OCI-M2 (cell line): ENCODE results near the gene UCN3.
"Not testable (repeated sequence)": the region's sequence is repeated elsewhere in the genome, so short reads cannot be mapped to it uniquely, and the experiment has no call there.

Experiments
- DNase-seq: peaks from one replicate; lab custom pipeline; 2025; ENCODE audit not compliant: unreplicated experiment; lab: John Stamatoyannopoulos, UW

The UCN3 gene

DNA sequence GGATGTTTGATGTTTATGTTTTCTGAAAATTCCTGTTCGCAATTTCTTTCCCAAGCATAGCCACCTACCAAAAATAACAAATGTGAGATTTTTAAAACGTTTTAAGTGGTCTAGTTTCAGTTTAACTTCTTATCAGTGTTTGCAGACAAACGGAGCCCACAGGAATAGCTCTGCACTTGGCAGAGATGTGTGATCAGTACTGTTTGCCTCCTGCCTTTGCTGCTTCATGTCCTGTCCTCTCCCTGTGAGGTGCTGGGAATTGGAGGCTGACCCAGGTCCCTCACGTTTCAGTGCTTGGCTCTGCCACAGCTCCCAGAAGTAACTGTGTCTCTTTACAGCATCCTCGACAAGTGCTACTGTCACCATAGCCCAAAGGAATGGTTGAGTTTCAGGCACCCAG, 1.2 kb downstream of the UCN3 start:
- DNase-seq = no peak

DNA sequence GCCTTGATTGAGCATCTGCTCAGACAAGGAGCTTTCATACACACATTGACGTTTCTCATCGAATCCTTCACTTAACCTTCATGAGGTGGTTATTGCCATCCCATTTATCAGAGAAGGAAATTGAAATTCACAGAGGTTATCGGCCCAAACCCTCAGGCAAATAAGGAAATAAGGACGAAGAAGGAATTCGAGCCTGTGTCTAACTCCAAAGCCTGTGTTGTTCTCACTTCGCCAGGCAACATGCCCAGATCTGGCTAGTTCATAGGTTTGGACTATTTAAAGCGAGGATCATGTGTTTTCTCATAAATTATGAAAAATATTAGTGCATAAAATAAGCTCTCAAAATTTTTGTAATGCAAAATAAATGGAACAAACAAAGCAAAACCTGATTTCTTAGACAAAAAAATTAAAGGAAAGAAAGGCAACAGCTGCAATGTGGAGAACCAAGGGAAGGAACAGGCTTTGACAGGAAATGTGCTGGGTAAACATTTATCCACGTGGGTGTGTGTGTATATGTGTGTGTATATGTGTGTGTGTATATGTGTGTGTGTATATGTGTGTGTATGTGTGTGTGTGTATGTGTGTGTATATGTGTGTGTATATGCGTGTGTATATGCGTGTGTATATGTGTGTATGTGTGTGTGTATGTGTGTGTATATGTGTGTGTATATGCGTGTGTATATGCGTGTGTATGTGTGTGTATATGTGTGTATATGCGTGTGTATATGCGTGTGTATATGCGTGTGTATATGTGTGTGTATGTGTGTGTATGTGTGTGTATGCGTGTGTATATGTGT, 4.8 kb downstream of the UCN3 start:
- no peak for DNase-seq

DNA sequence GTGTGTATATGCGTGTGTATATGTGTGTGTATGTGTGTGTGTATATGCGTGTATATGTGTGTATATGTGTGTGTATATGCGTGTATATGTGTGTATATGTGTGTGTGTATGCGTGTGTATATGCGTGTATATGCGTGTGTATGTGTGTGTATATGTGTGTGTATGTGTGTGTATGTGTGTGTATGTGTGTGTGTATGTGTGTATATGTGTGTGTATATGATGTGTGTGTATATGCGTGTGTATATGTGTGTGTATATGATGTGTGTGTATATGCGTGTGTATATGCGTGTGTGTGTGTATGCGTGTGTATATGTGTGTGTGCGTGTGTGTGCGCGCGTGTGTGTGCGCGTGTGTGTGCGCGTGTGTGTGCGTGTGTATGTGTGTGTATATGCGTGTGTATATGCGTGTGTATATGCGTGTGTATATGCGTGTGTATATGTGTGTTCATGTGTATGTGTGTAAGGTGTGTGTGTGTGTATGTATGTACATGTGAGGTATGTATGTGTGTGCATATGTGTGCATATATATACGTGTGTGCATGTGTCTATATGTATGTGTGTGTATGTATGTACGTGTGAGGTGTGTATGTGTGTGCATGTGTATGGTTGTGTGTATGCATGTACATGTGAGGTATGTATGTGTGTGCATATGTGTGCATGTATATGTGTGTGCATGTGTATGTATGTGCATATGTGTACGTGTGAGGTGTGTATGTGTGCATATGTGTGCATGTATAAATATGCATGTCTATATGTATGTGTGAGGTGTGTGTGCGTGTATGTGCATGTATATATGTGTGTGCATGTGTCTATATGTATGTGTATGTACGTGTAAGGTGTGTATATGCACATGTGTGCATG, 6.0 kb downstream of the UCN3 start:
- DNase-seq = no peak

DNA sequence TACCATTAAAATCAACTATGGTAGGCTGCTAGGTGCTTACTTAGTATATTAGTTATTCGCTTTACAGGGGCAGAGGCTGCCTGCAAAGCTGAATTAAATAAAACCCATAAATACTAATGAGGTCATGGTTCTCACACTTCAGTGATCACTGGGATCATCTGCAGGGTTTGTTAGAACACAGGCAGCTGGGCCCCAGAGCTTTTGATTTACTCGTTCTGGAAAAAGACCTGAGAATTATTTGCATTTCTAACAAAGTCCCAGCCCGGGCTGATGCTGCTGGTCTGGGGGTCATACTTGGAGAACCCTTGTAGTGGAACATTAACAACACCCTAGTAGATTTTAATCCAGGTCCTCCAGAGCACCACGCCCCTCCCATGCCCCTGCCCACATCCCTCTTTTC, 8.5 kb downstream of the UCN3 start:
- no peak for DNase-seq

DNA sequence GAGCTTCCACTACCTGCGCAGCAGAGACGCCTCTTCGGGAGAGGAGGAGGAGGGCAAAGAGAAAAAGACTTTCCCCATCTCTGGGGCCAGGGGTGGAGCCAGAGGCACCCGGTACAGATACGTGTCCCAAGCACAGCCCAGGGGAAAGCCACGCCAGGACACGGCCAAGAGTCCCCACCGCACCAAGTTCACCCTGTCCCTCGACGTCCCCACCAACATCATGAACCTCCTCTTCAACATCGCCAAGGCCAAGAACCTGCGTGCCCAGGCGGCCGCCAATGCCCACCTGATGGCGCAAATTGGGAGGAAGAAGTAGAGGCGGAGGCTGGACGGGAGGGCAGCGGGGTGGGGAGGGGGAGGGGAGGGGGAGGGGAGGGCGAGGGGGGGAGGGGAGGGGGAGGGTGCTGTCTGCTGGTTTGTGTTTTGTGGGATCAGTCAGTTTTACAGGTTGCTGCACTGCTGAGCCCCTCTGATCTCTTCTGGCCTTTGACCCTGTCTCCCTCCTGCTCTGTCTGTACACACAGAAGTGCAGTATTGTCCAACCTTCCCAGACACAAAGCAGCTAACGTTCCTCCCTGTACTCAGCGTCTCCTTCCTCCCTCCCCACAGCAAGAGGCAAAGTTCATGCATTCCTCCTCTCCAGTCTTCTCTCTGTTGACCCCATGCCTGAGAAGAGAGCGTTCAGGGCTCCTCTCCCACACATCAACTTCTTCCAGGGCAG, 9.3 kb downstream of the UCN3 start:
- no peak for DNase-seq

DNA sequence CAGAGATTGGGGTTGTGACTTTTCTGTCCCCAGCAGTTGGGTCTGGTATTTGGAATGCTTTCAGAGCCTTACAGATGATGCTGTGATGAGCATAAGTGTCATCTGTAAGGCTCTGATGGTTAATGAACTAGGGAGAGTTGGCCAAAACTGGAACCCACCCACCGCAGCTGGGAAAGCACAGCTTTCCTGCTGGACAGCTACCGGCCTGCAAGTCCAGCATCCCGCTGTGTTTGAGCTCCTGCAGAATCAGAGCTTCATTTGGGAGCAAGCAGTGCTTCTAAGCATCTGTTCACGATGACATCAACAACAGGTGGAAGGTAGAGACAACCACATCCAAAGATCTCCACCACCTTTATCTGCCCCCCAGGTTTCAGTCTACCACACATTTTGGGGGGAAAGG, 11.7 kb downstream of the UCN3 start:
- DNase-seq = no peak

DNA sequence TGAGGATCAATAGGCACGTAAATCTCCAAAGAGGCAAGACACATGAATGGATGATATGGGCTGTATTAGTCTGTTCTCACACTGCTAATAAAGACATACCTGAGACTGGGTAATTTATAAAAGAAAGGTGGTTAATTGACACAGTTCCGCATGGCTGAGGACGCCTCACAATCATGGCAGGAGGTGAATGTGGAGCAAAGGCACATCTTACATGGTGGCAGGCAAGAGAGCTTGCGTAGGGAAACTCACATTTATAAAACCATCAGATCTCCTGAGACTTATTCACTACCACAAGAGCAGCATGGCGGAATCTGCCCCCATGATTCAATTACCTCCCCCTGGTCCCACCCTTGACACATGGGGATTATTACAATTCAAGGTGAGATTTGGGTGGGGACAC, 14.4 kb downstream of the UCN3 start:
- not testable (repeated sequence) for DNase-seq

DNA sequence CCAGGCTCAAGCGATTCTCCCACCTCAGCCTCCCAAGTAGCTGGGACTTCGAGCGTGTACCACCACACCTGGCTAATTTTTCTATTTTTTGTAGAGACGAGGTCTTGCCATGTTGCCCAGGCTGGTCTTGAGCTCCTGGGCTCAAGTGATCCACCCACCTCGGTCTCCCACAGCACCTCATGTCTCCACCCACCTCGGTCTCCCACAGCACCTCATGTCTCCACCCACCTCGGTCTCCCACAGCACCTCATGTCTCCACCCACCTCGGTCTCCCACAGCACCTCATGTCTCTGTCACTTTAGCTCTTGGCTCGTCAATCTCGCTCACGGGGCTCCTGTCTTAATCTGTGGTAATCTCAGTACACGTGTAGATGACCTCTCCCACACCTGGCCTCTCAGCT, 15.6 kb downstream of the UCN3 start:
- DNase-seq = not testable (repeated sequence)

DNA sequence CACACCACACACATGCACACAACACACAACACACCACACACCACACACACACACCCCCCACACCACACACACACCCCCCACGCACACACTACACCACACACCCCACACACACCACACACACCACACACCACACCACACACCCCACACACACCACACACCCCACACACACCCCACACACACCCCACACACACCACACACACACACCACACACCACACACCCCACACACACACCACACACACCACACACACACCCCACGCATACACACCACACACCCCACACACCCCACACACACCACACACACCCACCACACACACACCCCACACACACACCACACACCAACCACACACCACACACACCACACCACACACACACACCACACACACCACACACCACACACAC, 16.4 kb downstream of the UCN3 start:
- no peak for DNase-seq

DNA sequence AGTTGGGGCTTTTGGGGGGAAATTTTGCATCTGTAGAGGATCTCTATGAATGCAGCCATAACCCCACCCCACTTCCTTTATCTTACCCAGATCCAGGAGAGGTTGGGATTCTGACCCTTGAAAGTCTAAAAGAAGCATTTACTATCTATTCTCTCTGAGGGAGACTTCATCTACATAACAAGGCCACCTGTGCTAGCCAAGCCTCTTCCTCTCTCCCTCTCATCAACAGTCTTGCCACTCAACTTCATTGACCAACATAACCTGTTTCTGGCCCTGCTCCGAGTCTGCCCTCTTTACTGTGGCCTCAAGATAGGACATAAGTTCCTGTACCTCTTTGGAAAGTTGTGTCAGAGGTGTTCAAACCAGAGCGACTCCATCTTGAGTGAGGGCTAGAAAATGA, 20.5 kb downstream of the UCN3 start:
- no peak for DNase-seq

DNA sequence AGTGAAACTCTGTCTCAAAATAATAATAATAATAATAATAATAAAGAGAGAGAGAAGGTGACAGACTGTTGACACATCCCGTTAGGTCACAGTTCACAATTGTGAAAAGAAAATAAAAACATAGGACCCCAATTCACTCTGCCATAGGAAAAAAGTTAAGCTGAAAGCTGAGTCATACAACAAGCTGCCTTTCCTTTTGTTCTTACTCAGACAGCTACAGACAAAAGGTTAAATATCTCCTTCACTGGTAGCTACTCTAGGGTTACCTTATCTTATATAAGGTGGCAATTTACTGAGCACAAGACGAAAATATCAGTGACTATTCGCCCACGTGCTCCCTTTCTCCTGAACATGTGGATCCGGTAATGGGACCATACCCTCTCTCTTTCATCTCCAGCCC, 22.4 kb downstream of the UCN3 start:
- no peak for DNase-seq

DNA sequence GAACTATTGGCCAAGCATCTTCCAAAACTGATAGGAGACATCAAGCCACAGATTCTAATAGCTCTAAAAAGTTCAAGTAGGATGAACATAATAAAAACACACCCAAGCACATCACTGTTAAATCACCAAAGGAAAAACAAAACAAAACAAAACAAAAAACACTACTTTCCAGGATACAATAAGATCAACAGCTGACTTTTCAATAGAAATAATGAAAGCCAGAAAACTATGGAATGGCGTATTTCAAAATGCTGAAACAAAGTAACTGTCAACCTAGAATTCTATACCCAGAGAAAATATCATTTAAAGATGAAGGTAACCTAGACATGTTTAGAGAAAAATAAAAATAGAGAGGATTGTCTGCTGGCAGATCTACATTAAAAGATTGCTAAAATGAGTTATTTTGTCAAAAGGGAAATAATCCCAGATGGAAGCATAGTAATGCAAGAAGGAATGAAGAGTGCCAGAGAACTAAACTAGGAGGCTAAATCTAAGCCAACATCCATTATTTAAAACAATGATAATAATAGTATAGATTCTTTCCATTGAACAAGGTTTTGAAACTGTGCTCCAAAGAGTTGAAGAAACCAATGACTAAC, 25.9 kb downstream of the UCN3 start:
- no peak for DNase-seq

DNA sequence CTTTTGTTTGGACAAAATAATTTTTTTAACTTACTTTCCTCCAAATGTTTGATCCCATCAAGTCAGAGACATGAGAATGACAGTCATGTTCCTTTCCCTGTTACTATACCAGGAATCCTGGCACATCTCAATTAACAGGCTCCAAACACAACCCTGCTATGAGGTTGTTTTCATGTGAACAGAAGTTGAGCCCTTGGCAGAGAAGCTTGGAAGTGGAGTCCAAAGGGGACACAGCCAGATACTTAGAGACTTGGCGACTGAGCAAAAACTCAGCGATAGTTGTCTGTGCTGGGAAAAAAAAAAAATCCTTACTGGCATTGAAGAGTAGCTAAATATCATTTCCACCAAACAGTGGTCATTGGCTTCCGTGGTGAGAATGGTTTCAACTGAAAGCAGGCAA, 27.0 kb downstream of the UCN3 start:
- no peak for DNase-seq

DNA sequence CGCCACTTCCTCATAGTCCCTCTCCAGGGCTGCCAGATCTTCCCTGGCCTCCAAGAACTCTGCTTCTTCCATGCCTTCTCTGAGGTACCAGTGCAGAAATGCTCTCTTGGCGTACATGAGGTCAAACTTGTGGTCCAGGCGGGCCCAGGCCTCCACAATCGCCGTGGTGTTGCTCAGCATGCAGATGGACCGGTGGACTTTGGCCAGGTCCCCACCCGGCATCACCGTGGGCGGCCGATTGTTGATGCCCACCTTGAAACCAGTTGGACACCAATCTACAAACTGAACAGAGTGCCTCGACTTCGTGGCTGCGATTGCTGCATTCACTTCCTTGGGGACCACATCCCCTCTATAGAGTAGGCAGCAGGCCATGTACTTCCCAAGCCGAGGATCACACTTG, 28.8 kb downstream of the UCN3 start:
- no peak for DNase-seq

DNA sequence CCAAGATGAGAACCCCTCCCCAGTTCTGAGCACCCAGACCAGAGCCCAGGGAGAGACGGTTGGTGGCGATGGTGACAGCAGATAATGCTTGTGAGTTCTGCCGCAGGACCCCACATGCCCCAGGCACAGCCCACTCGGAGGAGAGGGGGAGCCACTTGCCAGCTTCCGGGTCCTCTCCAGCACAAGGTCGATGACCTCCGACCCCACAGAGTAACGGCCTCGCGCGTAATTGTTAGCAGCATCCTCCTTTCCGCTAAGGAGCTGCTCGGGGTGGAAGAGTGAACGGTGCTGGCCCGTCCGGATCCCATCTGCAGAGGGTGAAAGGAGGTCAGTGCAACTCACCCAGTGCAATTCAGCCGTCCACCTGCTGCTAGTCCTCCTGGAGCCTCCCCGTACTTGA, 30.4 kb downstream of the UCN3 start:
- no peak for DNase-seq

DNA sequence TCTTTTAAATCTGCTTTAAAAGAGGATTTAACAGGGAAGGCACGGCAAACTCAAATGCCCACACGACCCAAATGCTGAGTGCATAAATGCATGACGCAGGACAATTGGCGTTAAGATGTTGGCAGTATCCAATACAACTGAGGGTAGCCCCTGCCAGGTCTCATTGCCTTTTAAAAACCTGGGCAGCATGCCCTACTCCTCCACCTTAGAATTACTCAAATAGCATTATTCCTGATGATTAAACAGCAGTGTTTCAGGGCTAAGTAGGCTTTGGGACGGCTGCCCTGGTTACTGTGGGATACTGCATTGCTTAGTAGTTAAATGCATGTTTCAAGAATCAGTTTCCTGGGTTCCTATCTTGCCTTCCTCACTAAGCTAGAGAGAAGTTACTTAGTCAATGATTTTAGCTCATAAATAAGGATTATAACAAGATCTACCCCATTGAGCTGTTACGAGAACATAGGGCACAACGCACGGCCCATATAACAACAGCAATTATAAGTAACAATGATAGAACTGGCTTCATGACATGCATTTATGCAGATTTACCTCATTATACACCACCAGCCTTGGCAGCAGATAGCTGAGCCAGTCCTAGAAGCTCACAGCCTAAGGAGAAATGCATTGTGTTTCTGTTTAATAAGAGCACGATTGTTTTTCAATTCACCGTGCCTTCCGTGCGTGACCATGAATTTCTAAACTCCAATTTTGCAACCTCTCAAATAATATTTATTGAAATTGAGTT, 32.0 kb downstream of the UCN3 start:
- no peak for DNase-seq

DNA sequence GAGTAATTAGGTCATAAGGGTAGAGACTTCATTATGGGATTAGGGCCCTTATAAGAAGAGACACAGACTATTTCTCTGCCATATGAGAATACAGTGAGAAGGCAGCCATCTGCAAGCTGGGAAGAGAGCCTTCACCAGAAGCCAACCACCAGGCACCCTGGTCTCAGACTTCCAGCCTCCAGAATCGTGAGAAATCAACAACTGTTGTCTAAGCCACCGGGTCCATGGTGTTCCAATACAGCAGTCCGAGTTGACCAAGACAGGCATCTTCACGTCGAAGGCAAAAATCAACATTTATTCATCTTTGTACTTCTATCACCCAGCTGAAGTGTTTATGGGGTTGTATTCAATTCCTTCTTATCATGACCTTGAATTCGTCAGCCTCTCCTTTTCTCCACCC, 34.6 kb downstream of the UCN3 start:
- no peak for DNase-seq

DNA sequence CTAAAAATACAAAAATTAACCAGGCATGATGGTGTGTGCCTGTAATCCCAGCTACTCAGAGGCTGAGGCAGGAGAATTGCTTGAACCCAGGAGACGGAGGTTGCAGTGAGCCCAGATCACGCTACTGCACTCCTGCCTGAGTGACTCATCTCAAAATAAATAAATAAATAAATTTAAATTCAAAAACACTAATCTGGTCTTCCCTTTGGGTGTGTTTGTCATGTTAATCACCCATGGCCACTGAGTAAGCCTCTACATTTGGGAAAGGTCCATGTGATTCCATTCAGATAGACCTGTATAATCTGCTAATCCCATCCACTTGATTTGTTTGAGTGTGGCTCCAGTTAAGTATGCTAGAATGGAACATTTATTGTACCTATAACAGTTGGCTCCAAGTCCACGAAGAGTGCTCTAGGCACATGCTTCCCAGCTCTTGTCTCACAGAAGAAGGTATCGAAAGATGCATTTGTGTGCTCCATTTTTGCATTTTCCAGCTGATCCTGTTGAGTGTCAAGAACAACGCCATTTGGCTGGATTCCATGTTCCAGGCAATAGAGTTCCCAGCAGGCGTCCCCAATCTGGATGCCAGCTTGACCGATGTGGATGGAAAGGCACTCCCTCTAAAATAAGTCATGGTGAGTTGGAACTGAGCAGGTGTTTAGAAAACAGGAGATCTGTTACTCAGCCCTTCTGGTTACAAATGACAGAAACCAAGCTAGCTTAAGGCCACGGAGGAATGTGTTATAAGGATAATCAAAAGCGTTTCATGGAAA, 35.9 kb downstream of the UCN3 start:
- DNase-seq = no peak

DNA sequence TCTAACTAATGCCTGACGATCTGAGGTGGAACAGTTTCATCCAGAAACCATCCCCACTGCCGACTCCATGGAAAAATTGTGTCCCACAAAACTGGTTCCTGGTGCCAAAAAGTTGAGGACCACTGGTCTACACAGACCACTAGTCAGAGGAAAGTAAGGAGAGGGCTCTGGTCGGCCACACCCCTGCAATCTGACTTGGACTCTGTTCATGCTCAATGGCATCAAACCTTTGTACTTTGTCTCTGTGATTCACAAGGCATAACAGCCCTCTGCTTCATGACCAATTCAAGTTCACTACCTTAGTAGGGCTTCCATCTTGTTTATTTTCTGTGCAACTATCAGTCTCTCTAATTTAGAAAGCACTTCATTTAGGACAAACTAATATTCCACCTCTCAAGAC, 38.0 kb downstream of the UCN3 start:
- no peak for DNase-seq
